ENCODE results near the gene PTPRG.

DNA sequence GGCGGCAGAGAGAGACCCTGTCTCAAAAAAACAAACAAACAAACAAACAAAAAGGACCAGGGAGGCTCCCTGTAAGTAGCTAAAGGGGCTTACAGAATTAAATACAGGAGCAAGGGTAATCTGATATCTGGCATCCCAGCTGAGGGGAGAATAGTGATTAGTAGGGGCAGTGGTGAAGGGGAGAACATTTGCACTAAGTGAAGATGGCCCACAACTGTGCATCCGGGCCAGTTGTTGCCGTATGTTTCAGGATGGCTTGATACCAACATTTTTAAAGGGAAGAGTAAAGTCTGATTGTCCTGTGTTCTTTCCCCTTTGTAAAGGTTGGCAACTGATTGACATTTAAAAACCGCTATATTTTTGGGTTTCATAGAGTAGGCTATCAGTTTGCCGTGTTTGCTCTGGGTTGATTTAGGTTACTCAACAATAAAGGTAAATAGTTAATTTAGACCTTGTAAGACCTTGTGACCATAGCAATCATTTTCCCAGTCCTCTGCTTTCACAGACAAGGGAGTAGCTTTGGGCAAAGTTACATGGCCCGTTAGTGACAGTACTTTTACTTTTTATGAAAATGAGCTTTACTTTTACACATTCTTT is 167.8 kb downstream of the PTPRG start:
- TF ChIP-seq POLR2A (IDR thresholded peaks at IDR 0.05): no peak
- TF ChIP-seq, protein P1, sequence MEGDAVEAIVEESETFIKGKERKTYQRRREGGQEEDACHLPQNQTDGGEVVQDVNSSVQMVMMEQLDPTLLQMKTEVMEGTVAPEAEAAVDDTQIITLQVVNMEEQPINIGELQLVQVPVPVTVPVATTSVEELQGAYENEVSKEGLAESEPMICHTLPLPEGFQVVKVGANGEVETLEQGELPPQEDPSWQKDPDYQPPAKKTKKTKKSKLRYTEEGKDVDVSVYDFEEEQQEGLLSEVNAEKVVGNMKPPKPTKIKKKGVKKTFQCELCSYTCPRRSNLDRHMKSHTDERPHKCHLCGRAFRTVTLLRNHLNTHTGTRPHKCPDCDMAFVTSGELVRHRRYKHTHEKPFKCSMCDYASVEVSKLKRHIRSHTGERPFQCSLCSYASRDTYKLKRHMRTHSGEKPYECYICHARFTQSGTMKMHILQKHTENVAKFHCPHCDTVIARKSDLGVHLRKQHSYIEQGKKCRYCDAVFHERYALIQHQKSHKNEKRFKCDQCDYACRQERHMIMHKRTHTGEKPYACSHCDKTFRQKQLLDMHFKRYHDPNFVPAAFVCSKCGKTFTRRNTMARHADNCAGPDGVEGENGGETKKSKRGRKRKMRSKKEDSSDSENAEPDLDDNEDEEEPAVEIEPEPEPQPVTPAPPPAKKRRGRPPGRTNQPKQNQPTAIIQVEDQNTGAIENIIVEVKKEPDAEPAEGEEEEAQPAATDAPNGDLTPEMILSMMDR (IDR thresholded peaks at IDR 0.05): no peak
